Fibroblast of the aortic adventitia (primary cell): Measurements from ENCODE around the gene BIN2. TPM values are rescaled to one million over a fixed set of nuclear protein-coding genes. Genes with fewer than 3 reads are reported as not detected.

ENCODE experiments used
- DNase-seq: peaks from one replicate; pipeline ENCODE4 v3.0.0-alpha.2; 2010; ENCODE audit warnings: low read depth
- H3K4me3 ChIP-seq: 2 replicates; pipeline ENCODE4 v1.5.1; 2011; ENCODE audit warnings: low read depth, mild to moderate bottlenecking, control low read depth, low read length, moderate library complexity
- total RNA-seq: library from RNA; depleted of rRNA; stranded (reverse); fragments of >200 nt; gene quantifications from 2 replicates; pipeline ENCODE4 v1.2.3, GENCODE V29; 2012; ENCODE audit warnings: low replicate concordance
- TF ChIP-seq, protein P1 (sequence below): IDR thresholded peaks from 2 replicates; pipeline ENCODE4 v1.5.1; 2011; ENCODE audit warnings: mild to moderate bottlenecking, low read length, control low read depth, inconsistent platforms; ENCODE audit not compliant: insufficient read depth

The BIN2 gene
- total RNA-seq, 1 donor = under 0.01 TPM

DNA sequence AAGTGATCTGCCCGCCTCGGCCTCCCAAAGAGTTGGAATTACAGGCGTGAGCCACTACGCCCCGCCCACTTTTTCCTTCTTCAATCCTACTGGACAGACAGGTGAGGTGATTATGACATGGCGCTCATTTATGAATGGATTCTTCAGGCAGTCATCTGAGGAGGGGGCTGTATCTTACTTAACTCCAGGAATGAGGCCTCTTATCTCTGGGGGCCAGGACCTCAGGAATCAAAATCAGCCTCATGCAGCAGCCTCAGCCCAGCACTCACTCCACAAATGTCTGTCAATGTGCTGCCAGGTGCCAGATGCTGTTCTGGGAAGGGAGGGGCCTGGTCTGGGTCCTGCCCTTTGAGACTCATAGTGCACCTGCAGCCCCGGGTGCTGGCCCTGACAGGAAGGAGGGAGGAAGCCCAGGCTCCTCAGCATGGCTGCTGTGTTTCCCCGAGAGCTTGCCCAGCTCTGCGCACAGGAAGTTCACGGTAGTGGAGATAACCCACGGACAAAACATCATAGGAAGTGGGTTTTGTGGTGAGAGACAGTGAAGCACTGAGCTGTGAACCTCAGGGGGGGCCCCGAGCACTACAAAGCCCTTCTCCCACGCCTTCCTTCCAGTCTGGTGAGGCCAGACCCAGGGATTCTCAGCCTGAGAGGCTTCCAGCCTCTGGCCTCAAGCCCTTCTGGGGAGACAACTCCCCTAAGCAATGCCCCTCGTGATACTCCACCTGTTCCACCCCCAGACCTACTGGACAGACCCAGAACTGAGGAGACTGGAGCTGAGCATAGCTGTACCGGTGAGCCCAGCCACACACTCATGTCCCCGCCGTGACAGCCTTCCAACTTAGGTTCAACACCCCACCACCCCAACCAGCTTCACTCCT, 44.9 kb upstream of the BIN2 start:
- no peak overlapping the region for H3K4me3 ChIP-seq
- no peak for DNase-seq
- TF ChIP-seq, protein P1, sequence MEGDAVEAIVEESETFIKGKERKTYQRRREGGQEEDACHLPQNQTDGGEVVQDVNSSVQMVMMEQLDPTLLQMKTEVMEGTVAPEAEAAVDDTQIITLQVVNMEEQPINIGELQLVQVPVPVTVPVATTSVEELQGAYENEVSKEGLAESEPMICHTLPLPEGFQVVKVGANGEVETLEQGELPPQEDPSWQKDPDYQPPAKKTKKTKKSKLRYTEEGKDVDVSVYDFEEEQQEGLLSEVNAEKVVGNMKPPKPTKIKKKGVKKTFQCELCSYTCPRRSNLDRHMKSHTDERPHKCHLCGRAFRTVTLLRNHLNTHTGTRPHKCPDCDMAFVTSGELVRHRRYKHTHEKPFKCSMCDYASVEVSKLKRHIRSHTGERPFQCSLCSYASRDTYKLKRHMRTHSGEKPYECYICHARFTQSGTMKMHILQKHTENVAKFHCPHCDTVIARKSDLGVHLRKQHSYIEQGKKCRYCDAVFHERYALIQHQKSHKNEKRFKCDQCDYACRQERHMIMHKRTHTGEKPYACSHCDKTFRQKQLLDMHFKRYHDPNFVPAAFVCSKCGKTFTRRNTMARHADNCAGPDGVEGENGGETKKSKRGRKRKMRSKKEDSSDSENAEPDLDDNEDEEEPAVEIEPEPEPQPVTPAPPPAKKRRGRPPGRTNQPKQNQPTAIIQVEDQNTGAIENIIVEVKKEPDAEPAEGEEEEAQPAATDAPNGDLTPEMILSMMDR = no peak

DNA sequence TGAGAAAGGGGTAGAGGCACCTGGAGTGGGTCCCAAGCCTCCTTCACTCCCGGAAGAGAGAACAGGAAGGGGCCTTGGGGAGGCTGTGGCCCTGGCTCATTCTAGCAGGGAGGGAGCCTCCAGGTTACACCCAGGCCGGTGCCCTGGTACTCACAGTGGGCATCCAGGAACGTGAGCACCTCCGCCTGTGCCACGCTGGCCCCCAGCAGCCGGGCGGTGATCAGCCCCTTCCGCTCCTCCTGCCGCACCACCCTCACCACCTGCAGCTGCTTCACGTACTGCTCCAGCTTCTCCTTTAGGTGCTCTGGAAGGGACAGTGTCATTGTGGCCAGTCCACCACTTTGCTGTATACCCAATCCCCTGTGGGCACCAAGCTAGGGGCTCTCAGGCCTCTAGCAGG, 41.3 kb upstream of the BIN2 start:
- TF ChIP-seq, protein P1 = no peak
- DNase-seq = no peak
- H3K4me3 ChIP-seq = no peak overlapping the region

DNA sequence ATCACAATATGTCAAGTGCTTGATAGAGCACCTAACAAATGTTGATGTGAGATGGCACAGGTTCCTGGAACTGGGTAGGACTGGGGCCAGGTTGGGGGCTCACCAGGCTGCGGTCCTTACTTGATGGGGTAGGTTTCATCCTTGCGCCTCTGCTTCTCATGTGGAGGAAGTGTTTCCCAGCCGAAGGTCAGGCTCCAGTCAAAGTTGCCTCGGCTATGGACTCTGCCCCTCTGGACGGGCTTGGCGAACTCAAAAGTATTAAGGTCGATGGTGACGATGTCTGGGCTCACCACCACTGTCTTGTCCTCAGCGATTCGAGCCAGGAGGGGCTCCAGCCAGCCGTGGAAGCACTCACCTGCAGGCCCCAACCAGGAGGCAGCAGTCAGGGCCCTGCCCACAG, 40.0 kb upstream of the BIN2 start:
- H3K4me3 ChIP-seq = no peak overlapping the region
- TF ChIP-seq, protein P1 = no peak
- DNase-seq = no peak

DNA sequence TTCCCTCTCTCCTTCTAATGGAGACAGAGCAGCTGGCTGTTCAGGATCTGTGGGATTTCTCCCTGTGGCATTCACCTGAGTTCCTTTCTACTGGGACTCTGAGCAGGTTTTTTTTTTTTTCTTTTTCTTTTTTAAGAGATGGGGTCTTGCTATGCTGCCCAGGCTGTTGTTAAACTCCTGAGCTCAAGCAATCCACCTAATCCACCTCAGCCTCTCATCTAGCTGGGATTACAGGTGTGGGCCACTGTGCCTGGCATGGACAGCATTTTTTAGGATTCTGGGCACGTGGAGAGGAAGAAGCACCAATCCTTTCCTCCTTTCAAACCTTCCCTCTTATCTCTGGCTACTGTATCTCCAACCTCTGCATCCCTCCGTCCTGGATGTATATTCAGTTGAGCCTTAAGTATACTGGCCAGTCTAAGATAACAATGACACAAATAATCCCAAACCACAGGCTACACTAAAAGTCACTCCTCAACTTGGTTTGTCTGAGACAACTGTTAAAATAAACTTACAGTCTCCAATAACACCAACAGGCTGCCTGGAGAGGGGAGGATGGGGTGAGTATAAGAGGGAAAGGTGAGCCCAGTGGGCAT, 38.9 kb upstream of the BIN2 start:
- TF ChIP-seq, protein P1 = no peak
- DNase-seq = no peak
- no peak overlapping the region for H3K4me3 ChIP-seq

DNA sequence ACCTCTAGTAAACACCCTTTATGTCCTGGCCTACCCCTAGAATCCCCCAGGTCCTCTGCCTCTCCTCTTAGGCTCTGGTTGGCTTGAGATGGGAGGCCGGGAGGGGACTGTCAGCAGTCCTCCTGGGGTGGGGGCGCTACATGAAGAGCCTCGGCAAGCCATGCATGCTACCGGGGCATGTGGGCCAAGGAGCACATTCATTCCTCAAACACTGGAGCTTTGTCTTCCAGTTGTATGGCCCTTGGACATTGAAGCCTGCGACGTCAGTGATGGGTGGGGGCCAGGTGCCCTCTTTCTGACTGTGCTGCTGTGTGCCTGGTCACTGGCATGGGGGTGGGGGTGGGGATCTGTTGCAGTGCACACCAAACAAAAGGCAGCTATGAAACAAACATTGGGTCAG, 38.3 kb upstream of the BIN2 start:
- DNase-seq = no peak
- TF ChIP-seq, protein P1 = no peak
- H3K4me3 ChIP-seq = no peak overlapping the region

DNA sequence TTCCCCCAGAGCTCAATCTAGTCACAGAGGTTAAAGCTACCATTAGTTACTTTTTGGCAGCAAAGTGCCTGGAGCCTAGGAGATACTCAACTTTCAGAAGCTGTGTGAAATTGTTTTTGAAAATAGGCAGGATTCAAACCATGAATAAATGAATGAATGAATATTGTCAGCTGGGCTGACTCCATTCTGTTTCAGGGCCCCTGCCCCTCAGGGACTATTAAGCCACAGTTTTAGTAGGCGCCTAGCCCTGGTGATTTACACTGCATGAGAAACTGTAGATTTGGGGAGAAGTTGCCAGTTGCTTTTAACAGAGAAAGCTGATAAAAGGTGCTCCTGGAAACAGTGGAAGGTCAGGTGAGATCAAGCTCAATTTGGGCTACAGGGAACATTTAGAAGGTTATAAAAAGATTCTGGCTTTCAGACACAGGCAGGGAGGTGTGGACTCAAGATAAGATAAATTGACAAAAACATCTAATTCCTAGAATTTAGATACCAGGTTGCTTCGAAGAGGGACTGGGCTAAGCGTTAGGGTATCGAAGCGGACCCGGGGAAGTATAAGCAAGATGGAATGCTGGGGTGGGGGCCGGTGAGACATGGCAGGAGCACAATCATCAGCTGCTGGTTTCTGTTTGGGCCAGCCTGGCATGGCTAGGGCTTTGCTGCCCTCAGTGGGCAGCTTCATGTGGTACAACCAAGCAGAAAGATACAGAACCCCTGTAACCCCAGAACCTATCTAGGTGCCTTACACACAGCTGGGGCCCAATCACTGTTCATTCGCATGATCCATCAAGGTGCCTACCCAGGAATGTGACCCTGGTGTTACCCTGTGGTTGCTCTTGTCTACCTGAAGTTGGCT, 37.4 kb upstream of the BIN2 start:
- TF ChIP-seq, protein P1 = no peak
- no peak for DNase-seq
- H3K4me3 ChIP-seq = no peak overlapping the region
